GM12891 (cell line): ENCODE results near the gene GFAP.

Experiments
- DNase-seq: peaks from one replicate; pipeline ENCODE4 v3.0.0; 2011; ENCODE audit warnings: low spot score; ENCODE audit not compliant: insufficient read length
- FAIRE-seq: peaks from 2 replicates; lab custom pipeline; 2011; peaks lifted over from hg19 to GRCh38; lab: Jason Lieb, UNC
- PAX5 ChIP-seq: IDR thresholded peaks from 2 replicates; pipeline ENCODE4 v1.6.1; 2011; ENCODE audit warnings: low read length, moderate library complexity, mild to moderate bottlenecking; ENCODE audit not compliant: insufficient read depth, severe bottlenecking
- POLR2A ChIP-seq: IDR thresholded peaks from 2 replicates; pipeline ENCODE4 v1.6.1; 2011; ENCODE audit warnings: low read depth, low read length, control low read depth
- POLR2AphosphoS5 ChIP-seq: IDR thresholded peaks from 2 replicates; pipeline ENCODE4 v1.6.1; 2011; ENCODE audit warnings: low read depth, low read length, control low read depth
- POU2F2 ChIP-seq: IDR thresholded peaks from 2 replicates; pipeline ENCODE4 v1.6.1; 2011; ENCODE audit warnings: low read depth, mild to moderate bottlenecking, control low read depth, low read length, moderate library complexity
- SPI1 ChIP-seq: IDR thresholded peaks from 2 replicates; pipeline ENCODE4 v1.6.1; 2011; ENCODE audit warnings: low read depth, low read length, control low read depth
- TAF1 ChIP-seq: IDR thresholded peaks from 2 replicates; pipeline ENCODE4 v1.6.1; 2011; ENCODE audit warnings: low read depth, low read length, control low read depth

Gene GFAP

GRCh38 chr17:44932096-44932786 is 16.9 kb upstream of the GFAP start:
- DNase-seq (no peak), FAIRE-seq (no peak)
- TF ChIP-seq POLR2A: no peak
- TF ChIP-seq PAX5: no peak
- no peak for TF ChIP-seq POU2F2
- TF ChIP-seq SPI1: no peak
- TF ChIP-seq TAF1: no peak
- TF ChIP-seq POLR2AphosphoS5: no peak

- DNase-seq (no peak), FAIRE-seq (no peak)
- no peak for TF ChIP-seq SPI1
- TF ChIP-seq POU2F2: no peak
- TF ChIP-seq PAX5: no peak
- TF ChIP-seq TAF1: no peak
- no peak for TF ChIP-seq POLR2AphosphoS5
- no peak for TF ChIP-seq POLR2A
These were observed 16.1 kb upstream of the GFAP start for GRCh38 chr17:44931376-44931775.

GRCh38 chr17:44930667-44931066 is 15.4 kb upstream of the GFAP start:
- no peak for FAIRE-seq
- no peak for TF ChIP-seq TAF1
- no peak for TF ChIP-seq SPI1
- TF ChIP-seq POU2F2: no peak
- no peak for TF ChIP-seq POLR2AphosphoS5
- no peak for TF ChIP-seq PAX5
- no peak for TF ChIP-seq POLR2A
- DNase-seq: no peak

- DNase-seq (no peak), FAIRE-seq (no peak)
- TF ChIP-seq PAX5 (no peak), POLR2AphosphoS5 (no peak), TAF1 (no peak), POLR2A (no peak), SPI1 (no peak), POU2F2 (no peak)
These were observed 13.8 kb upstream of the GFAP start for GRCh38 chr17:44928950-44929720.

GRCh38 chr17:44928136-44928535 is 12.8 kb upstream of the GFAP start:
- DNase-seq (no peak), FAIRE-seq (no peak)
- TF ChIP-seq PAX5 (no peak), TAF1 (no peak), SPI1 (no peak), POLR2AphosphoS5 (no peak), POLR2A (no peak), POU2F2 (no peak)

GRCh38 chr17:44927696-44928095 is 12.4 kb upstream of the GFAP start:
- no peak for FAIRE-seq

GRCh38 chr17:44926821-44927525 is 11.7 kb upstream of the GFAP start:
- no peak for FAIRE-seq
- TF ChIP-seq POLR2A: no peak
- no peak for TF ChIP-seq SPI1
- TF ChIP-seq PAX5: no peak
- no peak for TF ChIP-seq POU2F2
- no peak for TF ChIP-seq POLR2AphosphoS5
- TF ChIP-seq TAF1: no peak
- no peak for DNase-seq

More at GRCh38 chr17:44927696-44928095, 12.4 kb upstream of the GFAP start:
- no peak for DNase-seq
- no peak for TF ChIP-seq POLR2AphosphoS5

- FAIRE-seq: no peak
- no peak for DNase-seq
- TF ChIP-seq POU2F2: no peak
- no peak for TF ChIP-seq PAX5
- no peak for TF ChIP-seq SPI1
- no peak for TF ChIP-seq POLR2AphosphoS5
- no peak for TF ChIP-seq TAF1
- no peak for TF ChIP-seq POLR2A
These were observed 10.7 kb upstream of the GFAP start for GRCh38 chr17:44925731-44926697.

- TF ChIP-seq POLR2A (no peak), POLR2AphosphoS5 (no peak), POU2F2 (no peak), PAX5 (no peak), TAF1 (no peak), SPI1 (no peak)
- FAIRE-seq (no peak), DNase-seq (no peak)
These were observed 8.8 kb upstream of the GFAP start for GRCh38 chr17:44924107-44924544.
